Measurements from ENCODE around the gene CHRNE.
"Not testable (repeated sequence)": the region's sequence is repeated elsewhere in the genome, so short reads cannot be mapped to it uniquely, and the experiment has no call there.

Gene CHRNE

DNA sequence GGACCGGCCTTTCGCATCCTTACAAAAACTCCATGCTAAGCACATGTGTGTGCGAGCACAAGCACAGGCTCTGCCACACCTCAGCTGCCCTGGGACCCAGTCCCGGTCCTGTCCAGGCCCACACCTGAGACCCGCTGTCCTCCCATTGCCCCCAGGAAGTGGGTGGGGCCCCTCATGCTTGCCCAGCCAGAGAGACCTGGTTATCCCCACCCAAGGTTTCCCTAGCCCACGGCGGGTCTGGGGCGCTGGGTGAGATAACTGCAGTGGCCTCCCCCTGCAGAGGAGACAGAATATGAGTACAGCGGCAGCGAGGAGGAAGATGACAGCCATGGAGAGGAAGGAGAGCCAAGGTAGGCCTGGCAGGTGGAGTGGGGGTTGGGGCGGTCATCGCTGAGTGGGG, 16.1 kb downstream of the CHRNE start:
- DNase-seq (ENCODE audit: low read depth), result no peak

DNA sequence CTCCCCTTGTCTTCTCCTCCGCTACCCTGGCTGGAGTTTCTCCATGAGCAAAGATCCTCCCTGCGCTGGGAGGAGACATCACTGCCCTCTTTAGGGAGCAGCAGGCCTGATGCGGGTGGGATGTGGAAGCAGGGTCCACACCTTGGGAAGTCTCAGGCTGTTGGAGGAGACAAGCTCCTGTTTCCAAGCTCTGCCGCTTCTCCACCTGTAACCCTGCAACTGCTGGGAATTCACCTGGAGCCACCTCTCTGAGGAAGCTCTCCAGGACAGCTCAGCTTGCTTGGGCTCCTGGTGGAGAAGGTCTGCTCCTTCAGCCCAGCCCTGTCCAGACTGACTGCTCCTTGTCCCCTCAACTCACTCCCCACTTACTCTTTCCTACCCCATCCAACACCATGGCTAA, 18.4 kb downstream of the CHRNE start:
- DNase-seq (ENCODE audit: low read depth), result no peak

DNA sequence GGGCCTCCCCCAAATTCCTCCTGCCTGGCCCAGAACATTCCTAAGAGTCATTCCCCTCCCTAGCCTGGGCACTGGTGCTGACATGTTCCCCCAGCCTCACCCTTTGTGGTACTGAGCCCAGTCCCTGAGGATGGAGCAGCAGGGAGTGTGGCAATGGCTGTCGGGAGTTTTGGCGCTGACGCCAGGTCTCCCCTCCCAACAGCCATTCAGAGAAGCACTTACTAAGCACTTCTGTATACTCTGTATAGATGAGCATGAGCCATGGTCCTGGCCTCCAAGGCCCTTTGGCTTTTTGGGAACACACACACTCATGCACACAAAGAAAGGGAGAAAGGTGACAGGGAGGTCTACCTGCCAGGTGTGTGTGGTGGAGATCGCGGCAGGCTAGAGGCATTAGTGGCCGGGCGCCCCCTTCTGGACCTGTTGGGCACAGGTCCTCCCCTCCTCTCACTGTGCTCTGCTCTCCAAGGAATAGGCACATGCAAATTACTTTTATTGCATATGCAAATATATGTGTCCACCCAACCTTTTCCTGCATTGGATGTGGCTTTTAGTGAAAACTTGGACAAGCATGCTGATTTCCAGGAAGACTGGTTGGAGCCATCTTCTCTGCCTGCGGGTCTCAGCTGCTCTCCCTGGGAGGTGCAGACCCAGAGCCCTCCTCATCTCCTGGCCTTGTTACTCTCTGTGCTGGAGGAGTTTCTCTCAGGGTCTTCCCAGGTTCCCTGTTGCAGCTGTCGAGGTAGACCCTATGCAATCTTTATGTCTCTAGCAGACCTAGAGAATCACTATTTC, 20.9 kb downstream of the CHRNE start:
- peak; percentile 29 for DNase-seq (ENCODE audit: low read depth)

DNA sequence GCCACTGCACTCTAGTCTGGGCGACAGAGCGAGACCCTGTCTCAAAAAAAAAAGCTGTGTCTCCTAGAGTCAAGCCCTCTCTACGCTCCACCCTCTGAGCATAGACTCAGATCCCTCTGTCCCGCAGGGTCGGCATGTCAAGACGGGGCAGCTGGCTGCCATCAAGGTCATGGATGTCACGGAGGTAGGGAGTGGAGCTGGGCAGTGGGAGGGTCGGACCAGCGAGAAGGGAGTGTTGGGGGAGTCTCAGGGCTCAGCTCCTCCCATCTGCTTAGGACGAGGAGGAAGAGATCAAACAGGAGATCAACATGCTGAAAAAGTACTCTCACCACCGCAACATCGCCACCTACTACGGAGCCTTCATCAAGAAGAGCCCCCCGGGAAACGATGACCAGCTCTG, 22.0 kb downstream of the CHRNE start:
- DNase-seq (ENCODE audit: low read depth), result no peak

DNA sequence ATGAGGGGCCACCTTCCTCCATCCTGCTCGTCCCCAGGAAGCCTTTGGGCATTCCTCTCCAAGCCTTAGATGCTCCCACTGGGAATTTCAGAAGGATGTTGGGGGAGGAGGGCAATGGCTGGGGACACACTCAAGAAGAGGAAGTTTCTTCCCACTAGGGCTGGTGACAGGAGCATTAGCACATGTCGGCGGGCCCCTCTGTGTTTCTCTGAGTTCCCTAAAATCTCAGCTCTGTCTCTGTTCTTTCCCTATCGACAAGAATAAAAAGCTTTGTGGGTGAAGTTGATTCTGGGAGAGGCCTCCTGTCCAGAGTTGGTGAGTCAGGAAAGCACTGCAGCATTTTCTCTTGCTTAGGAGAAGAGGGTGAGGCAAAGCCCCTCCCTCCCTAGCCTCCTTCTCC, 23.3 kb downstream of the CHRNE start:
- no peak for DNase-seq (ENCODE audit: low read depth)

DNA sequence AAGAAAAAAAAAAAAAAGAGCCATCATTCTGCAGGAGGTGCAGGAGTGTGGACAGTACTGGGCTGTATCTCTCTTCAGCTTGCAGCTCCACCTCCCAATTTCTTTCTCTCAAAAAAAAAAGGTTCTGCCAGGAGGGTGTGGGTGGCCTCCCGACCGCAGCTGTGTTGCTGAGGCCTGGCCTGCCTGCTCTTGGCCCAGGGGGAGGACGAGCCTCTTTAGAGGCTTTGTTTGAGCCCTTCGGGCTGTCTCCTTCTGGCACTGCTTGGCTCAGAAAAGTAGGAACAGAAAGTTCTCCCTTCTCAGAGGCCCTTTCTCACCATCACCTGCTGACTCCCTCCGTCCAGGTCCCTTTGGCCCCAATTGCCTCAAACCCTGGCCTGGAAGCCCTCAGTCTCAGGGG, 25.8 kb downstream of the CHRNE start:
- no peak for DNase-seq (ENCODE audit: low read depth)

DNA sequence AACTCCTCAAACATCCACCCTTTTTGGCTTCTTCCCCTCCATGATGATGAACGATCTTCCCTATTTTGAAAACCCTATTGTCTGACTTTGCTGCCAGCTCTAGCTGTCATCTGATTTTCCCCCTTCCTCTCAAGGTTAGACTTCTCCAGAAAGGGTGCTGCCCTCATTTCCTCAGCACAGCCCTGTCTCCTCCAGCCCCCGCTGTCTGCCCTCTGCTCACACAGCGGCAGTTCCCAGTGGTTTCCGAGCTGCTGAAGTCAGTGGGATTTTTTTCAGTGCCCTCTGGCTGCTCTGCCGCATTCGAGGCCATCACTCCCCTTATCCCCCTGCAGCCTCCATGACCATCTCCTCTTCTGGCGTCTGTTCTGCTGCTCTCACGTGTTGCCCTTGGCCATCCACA, 30.1 kb downstream of the CHRNE start:
- peak; percentile 15 for DNase-seq (ENCODE audit: low read depth)

DNA sequence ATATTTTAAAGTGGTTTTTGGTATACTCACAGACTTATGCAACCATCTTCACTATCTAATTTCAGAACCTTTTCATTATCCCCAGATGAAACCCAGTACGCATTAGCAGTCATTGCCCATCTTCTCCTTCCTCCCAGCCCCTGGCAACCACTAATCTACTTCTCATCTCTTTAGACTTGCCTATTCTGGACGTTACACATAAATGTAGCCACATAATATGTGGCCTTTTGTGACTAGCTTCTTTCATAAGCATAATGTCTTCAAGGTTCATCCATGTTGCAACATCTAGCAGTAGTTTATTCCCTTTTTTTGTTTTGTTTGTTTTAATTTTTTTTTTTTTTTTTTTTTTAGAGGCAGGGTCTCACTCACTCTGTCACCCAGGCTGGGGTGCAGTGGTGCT, 32.0 kb downstream of the CHRNE start:
- no peak for DNase-seq (ENCODE audit: low read depth)

DNA sequence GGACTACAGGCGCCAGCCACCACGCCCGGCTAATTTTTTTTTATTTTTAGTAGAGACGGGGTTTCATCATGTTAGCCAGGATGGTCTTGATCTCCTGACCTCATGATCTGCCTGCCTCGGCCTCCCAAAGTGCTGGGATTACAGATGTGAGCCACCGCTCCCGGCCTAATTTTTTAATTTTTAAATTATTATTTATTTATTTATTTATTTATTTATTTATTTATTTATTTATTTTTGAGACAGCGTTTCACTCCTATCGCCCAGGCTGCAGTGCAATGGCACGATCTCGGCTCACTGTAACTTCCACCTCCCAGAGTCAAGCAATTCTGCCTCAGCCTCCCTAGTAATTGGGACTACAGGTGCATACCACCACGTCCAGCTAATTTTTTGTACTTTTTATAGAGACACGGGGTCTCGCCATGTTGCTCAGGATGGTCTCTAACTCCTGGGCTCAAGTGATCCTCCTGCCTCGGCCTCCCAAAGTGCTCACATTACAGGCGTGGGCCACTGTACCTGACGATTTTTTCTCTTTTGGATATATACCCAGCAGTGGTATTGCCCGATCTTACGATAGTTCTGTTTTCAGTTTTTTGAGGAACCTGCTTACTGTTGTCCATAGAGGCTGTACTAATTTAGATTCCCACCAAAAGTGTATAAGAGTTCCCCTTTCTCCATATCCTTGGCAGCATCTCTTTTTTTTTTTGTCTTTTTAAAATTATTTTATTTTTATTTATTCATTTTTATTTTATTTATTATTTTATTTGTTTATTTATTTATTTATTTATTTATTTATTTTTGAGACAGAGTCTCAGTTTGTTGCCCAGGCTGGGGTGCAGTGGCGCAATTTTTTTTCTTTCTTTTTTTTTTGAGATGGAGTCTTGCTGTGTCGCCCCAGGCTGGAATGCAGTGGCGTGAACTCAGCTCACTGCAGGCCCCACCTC, 33.6 kb downstream of the CHRNE start:
- not testable (repeated sequence) for DNase-seq (ENCODE audit: low read depth)

DNA sequence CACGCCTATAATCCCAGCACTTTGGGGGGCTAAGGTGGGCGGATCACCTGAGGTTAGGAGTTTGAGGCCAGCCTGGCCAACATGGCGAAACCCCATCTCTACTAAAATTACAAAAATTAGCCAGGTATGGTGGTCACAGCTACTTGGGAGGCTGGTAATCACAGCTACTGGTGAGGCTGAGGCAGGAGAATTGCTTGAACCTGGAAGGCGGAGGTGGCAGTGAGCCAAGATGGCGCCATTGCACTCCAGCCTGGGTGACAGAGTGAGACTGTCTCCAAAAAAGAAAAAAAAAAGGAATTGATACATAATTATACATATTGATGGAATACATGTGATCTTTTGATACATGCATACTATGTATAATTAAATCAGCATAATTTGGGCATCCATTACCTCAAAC, 35.4 kb downstream of the CHRNE start:
- not testable (repeated sequence) for DNase-seq (ENCODE audit: low read depth)

DNA sequence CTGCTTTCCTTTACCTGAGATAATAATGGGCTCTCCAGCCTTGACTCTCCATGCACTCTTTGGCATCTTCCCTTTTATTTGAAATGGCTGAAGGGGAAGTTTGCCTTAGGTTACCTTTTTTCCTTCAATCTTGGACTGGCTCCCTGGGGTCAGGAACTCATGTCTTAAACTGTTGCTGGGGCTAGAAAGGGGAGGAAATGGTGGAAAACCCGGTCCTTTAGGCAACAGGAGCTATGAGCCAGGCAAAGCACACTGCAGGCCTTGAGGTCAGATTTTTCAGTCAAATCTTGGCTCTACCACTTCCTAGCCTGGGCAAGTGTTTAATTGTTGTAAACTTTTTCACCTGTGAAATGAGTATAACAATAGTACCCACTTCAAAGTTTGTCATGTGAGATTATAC, 39.6 kb downstream of the CHRNE start:
- DNase-seq (ENCODE audit: low read depth), result no peak

DNA sequence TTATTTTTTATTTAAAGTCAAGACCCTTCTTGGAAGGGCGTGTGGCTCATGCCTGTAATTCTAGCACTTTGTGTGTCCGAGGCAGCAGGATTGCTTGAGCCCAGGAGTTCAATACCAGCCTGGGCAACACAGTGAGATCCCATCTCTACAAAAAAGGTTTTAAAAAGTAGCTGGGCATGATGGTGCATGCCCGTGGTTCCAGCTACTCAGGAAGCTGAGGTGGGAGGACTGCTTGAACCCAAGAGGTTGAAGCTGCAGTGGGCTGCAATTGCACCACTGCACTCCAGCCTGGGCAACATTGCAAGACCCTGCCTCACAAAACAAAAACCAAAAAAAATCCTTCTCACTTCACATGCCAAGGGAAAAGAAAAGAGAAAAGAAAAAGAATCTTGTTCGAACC, 40.2 kb downstream of the CHRNE start:
- DNase-seq (ENCODE audit: low read depth), result no peak

DNA sequence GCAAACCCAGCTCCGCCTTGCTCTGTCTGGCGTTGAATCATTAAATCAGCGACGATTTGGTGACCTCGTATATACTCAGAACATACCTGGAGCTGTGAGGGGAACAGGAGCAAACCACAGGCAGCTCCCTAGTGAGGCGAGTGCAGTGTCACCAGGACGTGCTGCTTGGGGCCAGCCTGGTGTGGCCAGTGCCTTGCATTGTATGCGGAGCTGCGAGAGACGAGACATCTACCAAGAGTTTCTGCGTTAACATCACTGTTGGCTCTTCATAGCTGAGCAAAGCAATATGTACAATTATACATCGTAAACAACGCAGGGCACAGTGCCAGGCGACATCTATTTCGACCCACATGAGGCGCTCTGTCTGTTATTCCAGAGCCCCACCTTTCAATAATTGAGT, 41.8 kb downstream of the CHRNE start:
- no peak for DNase-seq (ENCODE audit: low read depth)

DNA sequence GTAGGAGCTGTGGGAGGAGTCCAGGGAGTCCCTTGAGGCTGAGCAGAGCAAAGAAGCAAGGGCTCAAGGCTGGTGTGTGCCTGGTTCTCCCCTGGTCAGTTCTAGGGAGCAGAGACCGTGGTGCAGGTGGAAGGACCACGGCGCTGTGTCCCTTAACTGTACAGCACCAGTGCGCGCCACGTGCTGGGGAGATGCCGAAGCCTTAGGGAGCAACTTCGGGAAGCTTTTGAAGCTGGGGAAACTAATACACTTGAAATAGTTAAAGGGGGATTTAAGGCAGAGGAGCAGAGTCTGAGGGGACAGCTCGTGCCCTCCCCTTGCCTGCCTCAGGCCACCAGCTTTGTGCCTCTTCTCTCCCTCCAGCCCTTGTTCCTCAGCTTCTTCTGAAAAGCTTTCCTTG, 42.2 kb downstream of the CHRNE start:
- no peak for DNase-seq (ENCODE audit: low read depth)

DNA sequence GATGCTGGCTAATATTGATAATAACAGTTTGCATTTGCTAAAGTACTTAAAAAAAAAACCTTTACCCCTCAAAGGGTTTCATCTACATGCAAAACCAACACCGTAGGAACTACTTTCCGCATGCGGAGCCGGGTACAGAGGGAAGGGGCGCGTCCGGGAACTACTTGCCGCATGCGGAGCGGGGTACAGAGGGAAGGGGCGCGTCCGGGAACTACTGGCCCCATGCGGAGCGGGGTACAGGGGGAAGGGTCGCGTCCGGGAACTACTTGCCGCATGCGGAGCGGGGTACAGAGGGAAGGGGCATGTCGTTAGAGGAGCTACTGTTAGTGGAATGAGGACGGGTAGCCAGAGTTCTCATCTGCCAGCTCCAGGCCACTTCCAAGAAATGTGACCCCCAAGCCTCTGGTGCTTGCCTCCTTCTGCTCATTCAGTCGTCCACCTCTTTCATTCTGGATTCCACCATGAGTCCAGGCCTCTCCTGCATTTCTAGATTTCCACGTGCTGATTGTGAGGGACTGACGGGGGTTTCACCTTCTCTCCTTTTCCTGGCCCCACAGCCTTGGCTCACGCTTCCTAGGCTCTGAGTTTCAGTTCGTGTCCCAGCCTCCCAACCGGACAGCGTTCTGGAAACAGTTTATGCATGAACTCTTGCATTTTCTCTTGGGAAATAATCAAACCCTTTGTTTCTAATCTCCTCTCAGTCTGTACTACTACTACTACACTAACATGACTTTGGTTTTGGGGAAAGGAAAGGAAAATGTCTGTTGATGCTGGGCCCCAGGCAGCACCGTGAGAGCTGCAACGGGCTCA, 42.9 kb downstream of the CHRNE start:
- DNase-seq (ENCODE audit: low read depth), result no peak

DNA sequence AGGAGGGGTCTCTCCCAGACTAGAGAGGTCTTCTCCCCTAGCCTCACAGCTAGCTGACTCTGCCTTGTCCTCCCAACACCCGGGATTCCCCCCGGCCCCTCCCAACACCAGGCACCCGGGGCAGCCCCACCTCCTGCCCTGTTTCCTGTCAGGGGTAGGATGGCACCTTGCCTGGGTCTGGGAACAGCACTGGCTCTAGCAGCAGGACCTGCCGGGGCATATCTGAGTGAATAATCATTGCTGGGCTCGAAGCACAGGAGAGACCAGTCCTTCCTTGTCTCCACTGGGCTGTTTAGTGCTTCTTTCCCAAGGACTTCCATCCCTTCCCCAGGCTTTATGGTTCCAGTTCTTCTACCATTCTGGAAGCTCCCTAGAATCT, 44.0 kb downstream of the CHRNE start:
- peak; percentile 37 for DNase-seq (ENCODE audit: low read depth)

DNA sequence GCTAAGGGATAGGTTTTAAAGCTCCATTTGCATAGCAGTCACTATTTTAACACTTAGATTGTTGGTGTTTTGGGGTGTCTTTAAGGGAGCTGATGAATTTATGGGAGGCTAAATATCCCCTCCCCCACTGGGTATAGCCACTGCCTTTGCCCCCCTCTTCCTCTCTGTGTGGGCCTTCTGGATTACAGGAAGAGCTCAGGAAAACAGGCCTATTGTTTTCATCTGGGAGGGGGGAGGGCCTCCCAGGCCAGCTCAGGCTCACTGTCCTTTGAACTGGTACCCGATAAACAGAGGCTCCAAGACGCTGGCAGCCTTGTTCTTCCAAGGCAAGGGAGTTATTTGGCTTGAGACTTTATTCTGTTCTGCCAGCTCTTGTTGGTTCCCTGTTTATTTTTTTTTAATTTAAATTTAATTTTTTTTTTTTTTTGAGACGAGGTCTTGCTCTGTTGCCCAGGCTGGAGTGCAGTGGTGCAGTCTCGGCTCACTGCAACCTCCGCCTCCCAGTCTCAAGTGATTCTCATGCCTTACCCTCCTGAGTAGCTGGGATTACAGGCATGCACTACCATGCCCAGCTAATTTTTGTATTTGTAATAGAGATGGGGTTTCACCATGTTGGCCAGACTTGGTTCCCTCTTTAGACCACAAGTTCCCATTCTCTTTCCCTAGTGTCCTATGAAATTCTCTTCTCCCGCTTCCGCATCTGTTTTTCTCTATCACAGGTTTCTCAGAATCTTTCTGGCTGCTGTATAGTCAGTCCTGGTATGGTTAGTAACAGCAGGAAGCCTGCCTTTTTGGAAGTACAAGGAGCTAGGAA, 44.6 kb downstream of the CHRNE start:
- no peak for DNase-seq (ENCODE audit: low read depth)

DNA sequence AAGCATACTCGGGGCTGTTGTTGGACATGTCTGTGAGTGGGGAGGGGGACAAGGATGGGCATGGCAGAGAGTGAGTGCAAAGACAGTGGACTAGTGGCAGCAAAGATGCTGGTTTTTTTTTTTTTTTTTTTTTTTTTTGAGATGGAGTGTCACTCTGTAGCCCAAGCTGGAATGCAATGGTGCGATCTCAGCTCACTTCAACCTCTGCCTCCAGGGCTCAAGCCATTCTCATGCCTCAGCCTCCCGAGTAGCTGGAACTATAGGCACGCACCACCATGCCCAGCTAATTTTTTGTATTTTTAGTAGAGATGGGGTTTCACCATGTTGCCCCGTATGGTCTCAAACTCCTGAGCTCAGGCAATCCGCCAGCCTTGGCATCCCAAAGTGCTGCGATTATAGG, 45.6 kb downstream of the CHRNE start:
- DNase-seq (ENCODE audit: low read depth), result not testable (repeated sequence)

DNA sequence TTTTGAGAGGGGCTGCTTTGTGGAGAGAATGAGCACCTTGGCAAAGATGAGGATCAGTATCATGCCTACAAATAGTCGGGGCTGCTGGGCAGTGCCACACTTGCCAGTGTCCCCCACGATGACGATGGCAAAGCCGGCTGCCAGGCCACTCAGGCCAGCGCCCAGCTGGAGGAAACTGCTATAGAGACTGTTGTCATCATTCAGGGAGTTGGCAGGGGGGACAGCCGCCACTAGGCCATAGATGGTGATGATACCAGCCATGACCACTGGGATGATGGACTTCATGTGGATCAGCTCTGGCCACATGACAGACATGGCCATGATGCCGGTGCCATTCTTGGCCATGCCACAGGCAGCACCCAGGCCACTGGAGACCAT, 46.0 kb downstream of the CHRNE start:
- no peak for DNase-seq (ENCODE audit: low read depth)

DNA sequence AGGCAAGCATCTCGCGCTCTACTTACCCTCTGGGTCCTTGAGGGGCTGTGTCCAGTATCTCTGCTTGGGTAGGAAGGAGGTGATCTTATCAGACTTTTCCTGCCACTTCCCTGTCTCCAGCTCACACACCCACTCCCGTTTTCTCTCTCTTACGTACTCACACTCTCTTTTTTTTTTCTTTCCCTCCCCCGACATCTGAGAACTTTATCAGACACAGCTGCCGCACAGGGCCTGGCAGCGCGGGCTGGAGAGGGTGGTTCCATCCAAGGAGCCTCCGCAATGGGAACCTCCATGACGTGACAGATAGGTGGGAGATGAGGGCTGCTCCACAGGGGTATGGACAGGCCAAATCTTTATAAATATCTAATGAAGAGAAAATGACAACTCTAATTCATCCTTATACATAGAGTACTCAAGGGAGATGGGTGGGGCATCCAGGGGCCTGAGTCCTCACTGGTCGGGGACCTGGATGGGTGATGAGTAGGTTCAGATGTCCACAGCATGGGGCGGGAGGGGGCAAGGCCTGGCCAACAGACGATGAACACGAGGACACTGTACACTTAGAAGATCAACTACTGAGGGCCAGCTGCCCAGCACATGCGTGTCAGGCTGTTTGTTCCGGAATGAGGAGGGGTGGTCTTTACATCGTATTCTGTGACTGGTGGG, 46.5 kb downstream of the CHRNE start:
- DNase-seq (ENCODE audit: low read depth), result no peak

DNA sequence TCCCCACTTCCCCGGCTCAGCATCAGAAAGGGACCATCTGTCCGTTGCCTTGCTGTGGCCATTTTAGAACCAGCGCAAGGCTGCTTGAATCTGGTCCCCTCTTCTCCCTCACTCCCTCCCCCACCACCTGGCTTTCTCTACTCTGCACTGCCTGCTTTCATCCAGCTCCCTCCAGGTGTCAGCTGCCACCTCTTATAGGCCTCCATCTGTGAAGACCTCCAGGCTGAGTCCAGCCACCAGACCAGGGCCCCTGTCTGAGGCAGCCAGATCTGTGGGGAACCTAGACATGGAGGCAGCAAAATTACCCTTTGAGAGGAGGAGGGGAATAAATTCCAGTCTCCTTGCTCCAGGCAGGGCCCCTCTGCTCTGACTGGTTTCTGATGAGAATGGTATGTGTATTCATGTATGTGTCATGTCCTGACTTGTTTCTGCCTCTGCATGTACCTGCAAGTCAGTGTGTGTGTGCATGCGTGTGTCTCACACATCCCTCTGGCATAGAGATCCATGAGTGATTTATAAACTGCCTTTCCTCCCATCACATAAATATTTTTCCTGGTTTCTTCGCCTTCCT, 48.7 kb downstream of the CHRNE start:
- DNase-seq (ENCODE audit: low read depth), result peak; percentile 50
